ENCODE measurements around the gene KISS1R.
A peak's percentile ranks its signal among the peaks of the same experiment; 100 is the strongest.

The KISS1R gene

DNA sequence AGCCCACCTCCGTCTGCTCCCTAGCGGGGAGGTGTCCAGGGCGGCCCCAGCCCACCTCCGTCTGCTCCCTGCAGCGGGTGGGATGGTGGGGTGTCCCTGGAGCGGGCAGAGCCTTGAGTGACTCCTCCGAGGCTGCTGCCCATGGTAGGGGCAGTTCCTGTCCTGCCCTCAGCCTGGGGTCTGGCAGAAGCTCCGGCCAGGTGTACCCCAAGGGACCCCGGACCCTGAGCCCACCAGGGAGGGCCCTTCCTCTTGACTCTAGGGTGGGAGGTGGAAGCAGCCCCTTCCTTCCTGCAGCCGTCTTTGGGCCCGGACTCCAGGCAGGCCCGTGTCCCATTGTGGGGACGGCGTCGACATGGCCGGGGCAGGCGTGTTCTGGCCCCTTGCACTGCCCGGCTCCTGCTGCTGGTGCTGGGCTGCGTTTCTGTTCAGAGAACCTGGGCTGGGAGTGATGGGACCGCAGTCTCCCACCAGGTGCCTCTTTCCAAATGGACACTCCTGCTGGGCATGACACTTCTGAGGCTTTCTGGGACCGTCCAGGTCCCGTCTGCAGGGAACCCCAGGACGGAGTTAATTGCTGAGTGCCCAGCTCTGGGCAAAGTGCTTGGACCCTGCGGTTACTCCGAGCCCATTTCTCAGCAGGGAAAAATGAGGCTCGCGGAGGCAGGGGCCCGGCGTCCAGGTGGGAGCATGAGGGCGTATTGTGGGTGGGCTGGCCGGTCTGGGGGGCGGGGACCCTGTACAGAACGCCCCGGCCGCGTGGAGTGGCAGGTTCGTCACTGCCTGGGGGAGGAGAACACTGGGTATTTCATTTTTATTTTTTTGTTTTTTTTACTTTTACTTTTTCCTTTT, 28.5 kb downstream of the KISS1R start:
- peaks cover 0 to 30% of the 10 kb centered on the region in 2 experiments; a peak in 1 of 3 replicates for H3K36me3 ChIP-seq (ENCODE audit: control insufficient read depth in 2 of 2, insufficient read depth in 1 of 2, low read length in 2 of 2)
- ChIA-PET CTCF (interaction anchor here (0.6 kb wide), 1 partner anchor 37 kb away, joined by 4 read pairs; no protein-coding TSS in a partner anchor), POLR2A (no interaction called here)
- H3K4me1 ChIP-seq (ENCODE audit: control insufficient read depth, insufficient read depth, low read length), result no peaks in the 10 kb centered on the region
- TF ChIP-seq KLF8 (tag by site-specific recombination; IDR thresholded peaks at IDR 0.05) (0 out of 2 replicates have a peak, but pooled peaks have one; percentile 12), ZBTB48 (tag by site-specific recombination; IDR thresholded peaks at IDR 0.05) (no peak)
- no peak overlapping the region for H3K27ac ChIP-seq (ENCODE audit: extremely low read depth, low read depth, low read length)
- H3K9me3 ChIP-seq (ENCODE audit: control insufficient read depth, insufficient read depth, low read depth, low read length), result no peaks in the 10 kb centered on the region
- no peak overlapping the region for H3K4me3 ChIP-seq (ENCODE audit: low read depth, low read length)

DNA sequence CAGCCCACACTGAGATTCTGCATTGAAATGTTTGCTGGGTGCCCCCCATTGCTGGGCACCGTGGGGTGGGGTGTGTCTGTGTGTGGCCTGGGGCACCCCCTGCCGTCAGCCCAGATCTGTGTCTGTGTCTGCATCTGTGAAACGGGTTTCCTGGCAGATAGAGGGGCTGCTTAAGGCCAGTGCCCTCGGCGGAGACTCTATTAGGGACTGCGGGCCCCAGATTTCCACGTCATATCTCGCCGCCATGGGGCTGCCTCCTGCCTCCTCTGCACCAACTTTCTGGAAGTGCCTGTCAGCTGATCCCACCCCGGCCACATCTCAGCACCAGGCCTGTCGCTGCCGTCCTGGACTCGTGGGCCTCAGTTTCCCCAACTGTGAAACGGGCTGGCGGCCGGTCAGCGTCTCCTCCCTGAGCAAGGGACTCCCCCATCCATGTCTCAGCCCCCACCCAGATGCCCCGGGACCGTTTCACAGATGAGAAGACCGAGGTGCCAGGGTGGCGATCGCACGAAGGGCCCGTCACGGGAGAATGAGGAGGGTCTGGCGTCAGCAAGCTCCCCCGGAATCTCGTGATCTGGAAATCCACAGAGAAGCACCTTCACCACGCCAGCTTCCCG, 30.1 kb downstream of the KISS1R start:
- Histone ChIP-seq H3K36me3 (ENCODE audit: control insufficient read depth in 2 of 2, insufficient read depth in 1 of 2, low read length in 2 of 2) (peaks cover 0 to 23% of the 10 kb centered on the region in 2 experiments; a peak in 1 of 3 replicates), H3K4me1 (ENCODE audit: control insufficient read depth, insufficient read depth, low read length) (no peaks in the 10 kb centered on the region), H3K4me3 (ENCODE audit: low read depth, low read length) (no peak overlapping the region), H3K9me3 (ENCODE audit: control insufficient read depth, insufficient read depth, low read depth, low read length) (no peaks in the 10 kb centered on the region), H3K27ac (ENCODE audit: extremely low read depth, low read depth, low read length) (no peak overlapping the region)
- TF ChIP-seq ZNF768 (tag by site-specific recombination; IDR thresholded peaks at IDR 0.05), result no peak
- TF ChIP-seq ZIC2 (tag by site-specific recombination; IDR thresholded peaks at IDR 0.05), result peak; percentile 67; the same call in 1 of the 2 replicates
- ChIA-PET CTCF (interaction anchor here (0.5 to 0.7 kb wide), 3 partner anchors 23 to 397 kb away, joined by 3 to 5 read pairs (median 3); no protein-coding TSS in a partner anchor), POLR2A (no interaction called here)

DNA sequence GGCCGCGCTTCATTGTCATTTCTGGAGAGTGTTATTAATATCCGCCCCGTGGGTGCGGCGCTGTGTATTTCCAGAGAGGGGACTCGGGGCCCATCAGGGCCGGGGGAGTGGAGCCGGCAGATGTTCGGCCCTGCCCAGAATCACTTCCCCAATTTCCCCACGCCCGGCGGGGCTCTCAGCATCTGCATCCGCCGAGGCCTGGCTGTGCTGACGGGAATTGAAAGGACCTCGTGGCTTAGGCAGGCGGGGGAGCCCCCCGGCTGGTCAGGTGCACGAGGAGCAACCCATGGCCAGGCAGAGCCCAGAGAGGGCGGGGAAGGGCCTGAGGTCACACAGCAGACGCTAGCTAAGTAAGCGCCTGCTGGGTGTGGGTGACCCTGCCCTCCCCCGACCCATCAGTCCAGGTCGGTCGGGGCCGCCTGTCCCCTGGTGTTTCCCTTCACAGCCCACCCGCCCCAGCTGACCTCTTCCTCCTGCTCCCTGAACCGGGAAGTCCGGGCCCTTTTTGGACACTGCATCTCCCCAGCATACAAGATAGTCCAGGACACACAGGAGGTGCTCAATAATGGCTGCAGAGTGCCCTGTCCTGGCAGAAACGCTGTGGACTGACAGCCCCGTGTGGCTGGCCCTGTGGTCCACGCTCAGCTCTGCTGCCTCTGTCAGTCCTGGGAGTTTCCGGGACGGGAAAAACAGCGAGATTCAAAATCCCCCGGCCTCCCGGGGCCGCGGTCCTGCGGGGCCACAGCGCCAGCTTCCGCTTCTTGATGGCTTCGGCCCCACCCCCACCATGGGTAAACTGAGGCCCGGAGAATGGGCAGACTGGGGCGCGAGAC, 30.8 kb downstream of the KISS1R start:
- Histone ChIP-seq H3K36me3 (ENCODE audit: control insufficient read depth in 2 of 2, insufficient read depth in 1 of 2, low read length in 2 of 2) (peaks cover 0 to 18% of the 10 kb centered on the region in 2 experiments; a peak in 1 of 3 replicates), H3K9me3 (ENCODE audit: control insufficient read depth, insufficient read depth, low read depth, low read length) (no peaks in the 10 kb centered on the region), H3K4me3 (ENCODE audit: low read depth, low read length) (no peak overlapping the region), H3K27ac (ENCODE audit: extremely low read depth, low read depth, low read length) (no peak overlapping the region), H3K4me1 (ENCODE audit: control insufficient read depth, insufficient read depth, low read length) (no peaks in the 10 kb centered on the region)
- ChIA-PET POLR2A (no interaction called here), CTCF (interaction anchor here (0.5 to 0.6 kb wide), 2 partner anchors 22 to 49 kb away, joined by 3 read pairs; no protein-coding TSS in a partner anchor)
- TF ChIP-seq, protein P1, sequence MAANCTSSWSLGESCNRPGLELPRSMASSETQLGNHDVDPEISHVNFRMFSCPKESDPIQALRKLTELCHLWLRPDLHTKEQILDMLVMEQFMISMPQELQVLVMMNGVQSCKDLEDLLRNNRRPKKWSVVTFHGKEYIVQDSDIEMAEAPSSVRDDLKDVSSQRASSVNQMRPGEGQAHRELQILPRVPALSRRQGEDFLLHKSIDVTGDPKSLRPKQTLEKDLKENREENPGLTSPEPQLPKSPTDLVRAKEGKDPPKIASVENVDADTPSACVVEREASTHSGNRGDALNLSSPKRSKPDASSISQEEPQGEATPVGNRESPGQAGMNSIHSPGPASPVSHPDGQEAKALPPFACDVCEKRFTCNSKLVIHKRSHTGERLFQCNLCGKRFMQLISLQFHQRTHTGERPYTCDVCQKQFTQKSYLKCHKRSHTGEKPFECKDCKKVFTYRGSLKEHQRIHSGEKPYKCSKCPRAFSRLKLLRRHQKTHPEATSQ (tag by site-specific recombination; IDR thresholded peaks at IDR 0.05), result no peak
- peak; percentile 59; the same call in 1 of the 2 replicates for TF ChIP-seq ZNF768 (tag by site-specific recombination; IDR thresholded peaks at IDR 0.05)

DNA sequence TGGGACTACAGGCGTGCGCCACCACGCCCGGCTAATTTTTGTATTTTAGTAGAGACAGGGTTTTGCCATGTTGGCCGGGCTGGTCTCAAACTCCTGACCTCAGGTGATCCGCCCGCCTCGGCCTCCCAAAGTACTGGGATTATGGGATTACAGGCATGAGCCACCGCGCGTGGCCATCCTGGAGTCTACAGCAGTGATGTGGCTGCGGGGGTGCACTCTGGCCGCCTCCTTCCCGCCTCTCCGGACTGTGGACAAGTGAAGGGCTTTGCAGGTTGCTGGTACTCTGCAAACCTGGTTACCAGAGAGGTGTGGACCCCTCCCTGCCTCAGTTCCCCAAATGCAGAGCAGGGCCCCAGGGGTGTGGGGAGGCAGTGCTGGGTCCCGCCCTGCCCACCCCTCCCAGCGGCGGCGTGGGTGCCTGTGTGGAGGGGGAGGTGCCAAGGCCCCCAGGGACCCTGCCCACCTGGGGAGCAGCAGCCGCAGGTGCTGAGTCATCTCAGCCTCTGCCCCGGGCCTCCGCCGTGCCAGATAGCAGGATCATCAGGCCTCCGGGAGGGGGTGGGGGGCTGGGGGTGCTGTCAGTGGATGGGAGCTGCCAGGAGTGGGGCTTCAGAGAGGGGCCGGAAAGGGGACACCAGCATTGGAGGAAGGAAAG, 31.8 kb downstream of the KISS1R start:
- CTCF ChIA-PET, result no interaction called here
- Histone ChIP-seq H3K9me3 (ENCODE audit: control insufficient read depth, insufficient read depth, low read depth, low read length) (no peaks in the 10 kb centered on the region), H3K27ac (ENCODE audit: extremely low read depth, low read depth, low read length) (no peak overlapping the region), H3K4me3 (ENCODE audit: low read depth, low read length) (no peak overlapping the region), H3K4me1 (ENCODE audit: control insufficient read depth, insufficient read depth, low read length) (no peaks in the 10 kb centered on the region), H3K36me3 (ENCODE audit: control insufficient read depth in 2 of 2, insufficient read depth in 1 of 2, low read length in 2 of 2) (peaks cover 0 to 14% of the 10 kb centered on the region in 2 experiments; a peak in 1 of 3 replicates)
- POLR2A ChIA-PET, result no interaction called here
- TF ChIP-seq KLF1 (tag by site-specific recombination; IDR thresholded peaks at IDR 0.05) (no peak), ZNF239 (tag by site-specific recombination; IDR thresholded peaks at IDR 0.05) (no peak), ZNF433 (tag by site-specific recombination; IDR thresholded peaks at IDR 0.05; ENCODE audit: low read depth) (no peak), ZNF768 (tag by site-specific recombination; IDR thresholded peaks at IDR 0.05) (no peak), ZNF670 (tag by site-specific recombination; IDR thresholded peaks at IDR 0.05; ENCODE audit: low read depth) (no peak), ZNF585B (tag by site-specific recombination; IDR thresholded peaks at IDR 0.05) (no peak), HOXD13 (CRISPR knock-in tag; IDR thresholded peaks at IDR 0.05; ENCODE audit: borderline replicate concordance) (no peak), SCRT2 (tag by site-specific recombination; IDR thresholded peaks at IDR 0.05) (peak; percentile 45)

Data from HEK293 (cell line).